Bronchial epithelial cell (primary cell): ENCODE data around the gene BCL2L1. TPM values are rescaled to one million over a fixed set of nuclear protein-coding genes. Genes with fewer than 3 reads are reported as not detected.

ENCODE experiments used
- DNase-seq: peaks from one replicate; pipeline ENCODE4 v3.0.0-alpha.2; 2010; ENCODE audit warnings: low read depth
- FAIRE-seq: peaks from 2 replicates; lab custom pipeline; 2011; peaks lifted over from hg19 to GRCh38; lab: Jason Lieb, UNC
- H3K27me3 ChIP-seq: 2 replicates; pipeline ENCODE4 v1.5.1; 2011; ENCODE audit warnings: low read length; ENCODE audit not compliant: control insufficient read depth, insufficient read depth
- H3K36me3 ChIP-seq: 2 replicates; pipeline ENCODE4 v1.5.1; 2011; ENCODE audit warnings: low read length; ENCODE audit not compliant: control insufficient read depth, insufficient read depth
- H3K4me3 ChIP-seq: 2 replicates; pipeline ENCODE4 v1.5.1; 2011; ENCODE audit warnings: mild to moderate bottlenecking, low read depth, low read length, control low read depth
- total RNA-seq: library from RNA; depleted of rRNA; stranded (reverse); fragments of >200 nt; gene quantifications from 2 replicates; pipeline ENCODE4 v1.2.1, GENCODE V29; 2014
- TF ChIP-seq, protein P1 (sequence below): IDR thresholded peaks from 2 replicates; pipeline ENCODE4 v1.5.1; 2011; ENCODE audit warnings: mild to moderate bottlenecking, moderate library complexity, low read length, control low read depth, inconsistent platforms; ENCODE audit not compliant: insufficient read depth, severe bottlenecking

Gene BCL2L1
- total RNA-seq, 1 donor from 2014 or later: 93.5 TPM

DNA sequence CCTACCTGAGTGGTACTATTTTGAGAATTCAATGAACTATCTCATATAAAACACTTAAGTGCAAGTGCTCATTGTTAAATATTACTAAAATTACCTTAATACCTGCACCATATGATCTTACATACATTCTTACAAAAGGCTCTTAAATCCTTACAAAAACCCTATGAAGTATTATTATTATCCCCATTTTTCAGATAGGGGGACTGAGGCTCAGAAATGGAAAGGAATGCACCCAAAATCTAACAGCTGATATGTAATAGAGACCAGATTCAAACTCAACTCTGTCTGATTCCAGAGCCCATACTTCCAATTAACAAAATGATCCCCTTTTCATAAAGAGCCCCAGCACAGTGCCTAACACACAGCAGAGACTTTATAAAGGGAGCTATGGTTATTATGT, 17.5 kb downstream of the BCL2L1 start:
- peaks cover 17% of the 10 kb centered on the region for H3K36me3 ChIP-seq
- DNase-seq: no peak
- H3K27me3 ChIP-seq: no peaks in the 10 kb centered on the region
- no peak for FAIRE-seq
- TF ChIP-seq, protein P1, sequence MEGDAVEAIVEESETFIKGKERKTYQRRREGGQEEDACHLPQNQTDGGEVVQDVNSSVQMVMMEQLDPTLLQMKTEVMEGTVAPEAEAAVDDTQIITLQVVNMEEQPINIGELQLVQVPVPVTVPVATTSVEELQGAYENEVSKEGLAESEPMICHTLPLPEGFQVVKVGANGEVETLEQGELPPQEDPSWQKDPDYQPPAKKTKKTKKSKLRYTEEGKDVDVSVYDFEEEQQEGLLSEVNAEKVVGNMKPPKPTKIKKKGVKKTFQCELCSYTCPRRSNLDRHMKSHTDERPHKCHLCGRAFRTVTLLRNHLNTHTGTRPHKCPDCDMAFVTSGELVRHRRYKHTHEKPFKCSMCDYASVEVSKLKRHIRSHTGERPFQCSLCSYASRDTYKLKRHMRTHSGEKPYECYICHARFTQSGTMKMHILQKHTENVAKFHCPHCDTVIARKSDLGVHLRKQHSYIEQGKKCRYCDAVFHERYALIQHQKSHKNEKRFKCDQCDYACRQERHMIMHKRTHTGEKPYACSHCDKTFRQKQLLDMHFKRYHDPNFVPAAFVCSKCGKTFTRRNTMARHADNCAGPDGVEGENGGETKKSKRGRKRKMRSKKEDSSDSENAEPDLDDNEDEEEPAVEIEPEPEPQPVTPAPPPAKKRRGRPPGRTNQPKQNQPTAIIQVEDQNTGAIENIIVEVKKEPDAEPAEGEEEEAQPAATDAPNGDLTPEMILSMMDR: no peak
- H3K4me3 ChIP-seq: no peak overlapping the region

DNA sequence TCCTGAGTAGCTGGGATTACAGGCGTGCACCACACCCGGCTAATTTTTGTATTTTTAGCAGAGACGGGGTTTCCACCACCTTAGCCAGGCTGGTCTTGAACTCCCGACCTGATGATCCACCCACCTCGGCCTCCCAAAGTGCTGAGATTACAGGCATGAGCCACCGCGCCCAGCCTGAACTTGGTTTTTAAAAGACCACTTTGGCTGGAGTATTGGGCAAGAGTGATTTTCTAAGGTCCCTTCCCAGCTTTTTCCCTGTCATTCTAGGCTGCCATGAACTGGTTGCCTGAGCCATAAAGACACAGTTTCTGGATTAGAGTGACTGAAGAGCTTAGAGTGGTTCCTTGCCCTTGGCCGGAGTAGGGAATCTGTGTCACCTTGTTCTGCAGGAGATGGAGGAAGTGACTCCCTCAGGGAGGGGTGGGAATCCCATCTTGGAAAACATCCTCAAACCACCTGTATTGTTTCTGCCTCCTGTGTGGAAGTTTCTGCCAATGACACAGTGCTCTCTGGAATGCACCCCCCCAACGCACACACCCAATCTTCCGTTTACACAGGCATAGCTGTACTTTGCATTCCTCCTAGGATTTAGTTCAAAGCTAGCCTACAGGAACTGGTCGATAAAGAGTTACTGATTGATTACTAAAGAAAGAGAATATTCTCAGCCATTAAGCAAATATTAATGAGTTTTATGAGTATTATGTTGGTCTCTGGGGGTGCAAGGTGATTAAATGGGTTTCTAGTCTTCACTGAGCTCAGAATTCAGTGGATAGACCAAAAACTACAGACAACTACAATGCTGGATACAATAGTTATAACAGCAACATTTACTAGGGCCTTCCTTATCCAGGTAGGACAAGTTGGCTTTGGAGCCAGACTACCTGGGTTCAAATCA, 18.2 kb downstream of the BCL2L1 start:
- Histone ChIP-seq H3K4me3 (no peak overlapping the region), H3K36me3 (peaks cover 16% of the 10 kb centered on the region), H3K27me3 (no peaks in the 10 kb centered on the region)
- FAIRE-seq: no peak
- TF ChIP-seq, protein P1: no peak
- peak; percentile 98 for DNase-seq

DNA sequence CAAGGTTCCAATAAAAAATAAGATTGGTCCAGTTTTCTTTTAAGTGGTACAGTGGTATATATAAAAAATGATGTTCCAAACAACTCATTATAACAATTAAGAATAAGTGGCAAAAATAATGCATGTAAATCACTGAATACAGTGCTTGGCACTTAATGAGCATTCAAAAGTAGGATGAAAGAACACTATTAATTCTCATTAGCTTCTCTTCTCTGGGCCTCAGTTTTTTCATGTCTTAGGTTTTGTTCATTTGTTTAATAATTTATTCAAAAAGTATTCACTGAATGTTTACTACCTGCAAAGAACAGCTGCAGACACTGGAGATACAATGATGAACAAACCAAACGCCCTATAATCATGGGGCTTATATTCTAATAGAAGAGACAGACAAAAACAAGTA, 21.1 kb downstream of the BCL2L1 start:
- no peaks in the 10 kb centered on the region for H3K27me3 ChIP-seq
- TF ChIP-seq, protein P1: no peak
- DNase-seq (no peak), FAIRE-seq (no peak)
- H3K36me3 ChIP-seq: peaks cover 7% of the 10 kb centered on the region
- H3K4me3 ChIP-seq: no peak overlapping the region

DNA sequence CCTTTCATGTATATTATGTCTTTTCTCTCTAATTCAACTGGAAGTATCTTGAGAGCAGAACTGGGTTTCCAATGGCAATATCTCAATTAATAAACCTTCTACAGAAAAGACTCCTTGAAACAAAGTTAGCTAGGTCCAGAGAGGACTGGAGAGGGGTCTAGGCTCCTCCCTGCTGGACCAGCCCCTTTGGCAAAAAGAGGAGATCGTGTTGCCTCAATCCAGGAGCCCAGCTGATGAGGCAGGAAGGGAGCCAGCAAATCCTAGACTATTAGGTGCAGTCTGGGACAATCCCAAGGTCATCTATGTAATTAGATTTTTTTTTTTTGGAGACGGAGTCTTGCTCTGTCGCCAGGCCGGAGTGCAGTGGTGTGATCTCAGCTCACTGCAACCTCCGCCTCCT, 21.9 kb downstream of the BCL2L1 start:
- no peaks in the 10 kb centered on the region for H3K27me3 ChIP-seq
- FAIRE-seq: no peak
- peaks cover 8% of the 10 kb centered on the region for H3K36me3 ChIP-seq
- DNase-seq: no peak
- TF ChIP-seq, protein P1: no peak
- H3K4me3 ChIP-seq: no peak overlapping the region

DNA sequence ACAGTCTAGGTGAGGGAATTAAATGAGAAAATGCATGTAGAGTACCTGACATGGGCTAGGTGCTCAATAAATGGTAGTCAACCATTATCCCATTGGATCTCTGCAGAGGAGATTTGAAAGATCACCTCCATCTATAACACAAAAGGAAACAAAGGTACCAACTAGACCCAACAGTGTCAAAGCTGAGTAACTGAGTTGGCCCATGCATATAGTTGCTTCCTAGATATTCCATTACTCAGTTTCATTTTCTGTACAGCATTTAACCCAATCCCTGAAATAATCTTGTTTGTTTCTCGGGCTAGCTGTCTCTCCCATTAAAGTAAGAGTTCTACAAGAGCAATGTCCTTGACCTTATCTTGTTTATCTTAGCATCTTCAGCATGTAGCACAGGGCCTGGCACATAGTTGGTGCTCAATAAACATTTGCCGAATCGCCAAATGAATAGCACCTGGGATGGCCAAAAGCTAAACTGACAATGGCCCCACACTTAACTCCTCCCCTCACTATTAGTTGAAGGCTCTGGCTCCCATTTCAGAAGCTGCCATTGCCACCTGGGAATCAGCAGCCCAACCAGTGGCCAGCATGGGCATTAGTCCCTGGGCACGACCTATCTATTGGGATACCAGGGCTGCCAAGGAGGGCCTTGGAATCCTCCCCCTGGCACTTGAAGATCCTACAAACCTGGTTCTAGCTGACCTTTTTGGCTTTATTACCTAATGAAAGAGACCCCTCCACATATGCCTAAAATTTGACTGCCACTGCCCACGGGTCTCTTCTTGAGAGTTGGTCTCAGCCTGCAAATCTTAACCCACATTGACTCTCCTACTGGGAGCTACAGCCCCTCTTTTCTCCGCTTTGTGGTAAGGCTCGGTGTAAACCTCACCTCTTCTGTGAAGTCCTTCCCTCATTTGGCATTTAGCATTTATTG, 22.6 kb downstream of the BCL2L1 start:
- TF ChIP-seq, protein P1: no peak
- Histone ChIP-seq H3K36me3 (peaks cover 10% of the 10 kb centered on the region), H3K27me3 (no peaks in the 10 kb centered on the region), H3K4me3 (no peak overlapping the region)
- no peak for DNase-seq
- FAIRE-seq: no peak
